Immature natural killer cell (primary cell): ENCODE results near the gene AP3B1. TPM values are rescaled to one million over a fixed set of nuclear protein-coding genes. Genes with fewer than 3 reads are reported as not detected.
A peak's percentile ranks its signal among the peaks of the same experiment; 100 is the strongest.

Experiments used
- DNase-seq, 3 donors: peaks; one replicate each; pipeline ENCODE4 v3.0.0; 2022; ENCODE audit warnings: mixed read lengths in 1 of 3
- H3K27ac Mint-ChIP-seq, 6 donors: one replicate each; pipeline ENCODE4 v1.8.0; 2020; ENCODE audit warnings: mixed read lengths in 6 of 6, mild to moderate bottlenecking in 5 of 6, inconsistent platforms in 4 of 6, moderate library complexity in 3 of 6
- H3K27me3 Mint-ChIP-seq, 3 donors: one replicate each; pipeline ENCODE4 v1.8.0; 2020 to 2021; ENCODE audit warnings: low read depth in 3 of 3, mild to moderate bottlenecking in 3 of 3, mixed read lengths in 3 of 3, moderate library complexity in 3 of 3, inconsistent platforms in 1 of 3
- H3K36me3 Mint-ChIP-seq, 3 donors: one replicate each; pipeline ENCODE4 v1.8.0; 2020; ENCODE audit warnings: mixed read lengths in 3 of 3, inconsistent platforms in 2 of 3, mild to moderate bottlenecking in 2 of 3
- H3K4me1 Mint-ChIP-seq, 2 donors: one replicate each; pipeline ENCODE4 v1.8.0; 2020; ENCODE audit warnings: inconsistent platforms in 2 of 2, mild to moderate bottlenecking in 2 of 2, mixed read lengths in 2 of 2, moderate library complexity in 1 of 2
- H3K4me3 Mint-ChIP-seq, 5 donors: one replicate each; pipeline ENCODE4 v1.8.0; 2020; ENCODE audit warnings: mild to moderate bottlenecking in 5 of 5, mixed read lengths in 5 of 5, inconsistent platforms in 3 of 5, moderate library complexity in 3 of 5
- H3K9me3 Mint-ChIP-seq, 6 donors: one replicate each; pipeline ENCODE4 v1.8.0; 2020; ENCODE audit warnings: mild to moderate bottlenecking in 6 of 6, mixed read lengths in 6 of 6, inconsistent platforms in 4 of 6, moderate library complexity in 3 of 6
- polyA plus RNA-seq, 3 donors: library from polyadenylated mRNA; unstranded; fragments of 300-500 nt; fragmentation: Illumina TruSeq; gene quantifications; one replicate each; pipeline ENCODE4 v1.2.3, GENCODE V29; 2021

Gene AP3B1
- polyA plus RNA-seq, 3 donors from 2014 or later: 11.6 to 31.7 (median 19.2) TPM

DNA sequence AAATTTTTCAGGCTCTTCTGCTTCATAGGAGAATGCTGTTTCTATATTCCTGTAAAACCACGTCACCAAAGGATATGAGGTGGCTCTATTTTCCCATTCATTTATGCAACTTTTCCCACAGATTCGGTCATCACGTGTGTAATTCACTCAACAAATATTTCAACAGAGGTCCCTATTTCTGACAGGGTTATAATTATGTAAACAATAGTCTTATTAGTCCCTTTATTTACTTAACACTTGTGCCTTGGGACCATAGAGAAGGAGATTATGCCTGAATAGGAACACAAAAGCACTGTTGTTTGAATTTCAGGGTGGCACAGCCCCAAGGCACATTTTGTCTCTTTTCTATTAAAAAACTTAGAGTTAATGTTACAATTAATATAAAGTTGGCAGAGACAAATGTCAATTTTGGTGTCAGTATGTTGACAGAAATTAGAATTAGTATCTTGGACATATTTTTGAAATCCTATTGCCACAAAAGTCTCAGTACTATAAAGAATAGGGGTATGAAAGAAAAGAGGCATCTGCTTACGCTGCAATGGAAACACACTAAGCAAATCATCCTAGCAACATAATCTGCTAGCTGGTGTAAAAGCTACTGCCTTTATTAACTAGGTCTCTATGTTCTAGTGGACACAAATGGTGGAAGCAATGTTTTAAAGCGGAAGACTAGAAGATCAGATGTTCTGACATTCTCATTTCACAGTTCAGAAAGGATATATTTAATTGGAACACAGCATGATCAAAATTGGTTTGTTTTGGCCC, 289.3 kb downstream of the AP3B1 start:
- no peak for DNase-seq
- no peaks in the 10 kb centered on the region for H3K4me1 Mint-ChIP-seq
- no peaks in the 10 kb centered on the region for H3K9me3 Mint-ChIP-seq
- H3K27ac Mint-ChIP-seq: no peak overlapping the region
- H3K36me3 Mint-ChIP-seq: peaks cover 8 to 19% (median 16%) of the 10 kb centered on the region in 3 donors
- no peak overlapping the region for H3K4me3 Mint-ChIP-seq
- H3K27me3 Mint-ChIP-seq: no peaks in the 10 kb centered on the region

- Mint-ChIP-seq H3K27me3 (no peaks in the 10 kb centered on the region), H3K36me3 (peaks cover 11 to 21% (median 17%) of the 10 kb centered on the region in 3 donors), H3K27ac (no peak overlapping the region), H3K4me1 (no peaks in the 10 kb centered on the region), H3K4me3 (no peak overlapping the region), H3K9me3 (no peaks in the 10 kb centered on the region)
- DNase-seq: no peak
Measured at GRCh38 chr5:78004559-78004958, 289.9 kb downstream of the AP3B1 start.

DNA sequence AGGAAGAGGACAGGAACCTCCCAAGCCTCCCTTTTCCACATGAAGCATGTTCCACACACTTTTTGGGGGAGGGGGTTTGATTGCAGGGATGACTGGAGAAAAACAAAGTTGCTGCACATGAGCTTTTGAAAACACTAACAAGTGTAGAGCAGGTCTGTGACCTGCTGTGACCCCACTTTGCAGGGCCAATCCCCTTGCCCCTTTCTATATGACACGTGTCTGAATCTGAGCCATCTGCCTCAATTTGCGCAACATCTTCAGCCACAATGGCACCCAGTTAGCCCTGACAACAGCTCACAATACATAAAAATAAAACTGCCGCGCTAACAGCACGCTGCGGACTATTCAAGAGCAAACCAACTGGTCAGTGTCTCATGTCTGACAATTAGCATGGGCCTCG, 290.6 kb downstream of the AP3B1 start:
- H3K4me3 Mint-ChIP-seq: no peak overlapping the region
- no peaks in the 10 kb centered on the region for H3K4me1 Mint-ChIP-seq
- DNase-seq: no peak
- H3K9me3 Mint-ChIP-seq: no peaks in the 10 kb centered on the region
- H3K27ac Mint-ChIP-seq: no peak overlapping the region
- H3K27me3 Mint-ChIP-seq: no peaks in the 10 kb centered on the region
- peaks cover 17 to 26% (median 24%) of the 10 kb centered on the region in 3 donors for H3K36me3 Mint-ChIP-seq

GRCh38 chr5:78003450-78003849, 291.0 kb downstream of the AP3B1 start:
- no peak overlapping the region for H3K27ac Mint-ChIP-seq
- H3K27me3 Mint-ChIP-seq: no peaks in the 10 kb centered on the region
- H3K9me3 Mint-ChIP-seq: no peaks in the 10 kb centered on the region
- no peak for DNase-seq
- H3K36me3 Mint-ChIP-seq: peaks cover 22 to 26% (median 26%) of the 10 kb centered on the region in 3 donors
- no peaks in the 10 kb centered on the region for H3K4me1 Mint-ChIP-seq
- no peak overlapping the region for H3K4me3 Mint-ChIP-seq

DNA sequence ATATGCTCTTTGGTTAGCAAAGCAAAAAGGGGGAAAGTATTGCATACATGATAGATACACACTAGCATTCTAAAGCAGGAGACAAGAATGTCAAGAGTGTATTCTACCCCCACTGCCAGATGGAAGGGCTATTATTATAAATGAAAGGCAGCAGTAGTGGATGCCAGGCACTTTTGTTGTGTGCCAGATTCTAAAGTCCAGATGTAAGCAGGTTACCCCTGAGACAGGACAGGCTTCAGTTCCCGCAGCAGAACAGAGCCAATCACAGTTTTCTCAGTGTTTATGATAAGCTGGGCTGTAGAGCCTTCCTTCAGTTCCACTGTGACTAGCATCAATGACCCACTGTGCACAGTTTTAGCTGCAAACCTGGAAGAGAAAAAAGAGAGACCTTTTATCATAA, 291.8 kb downstream of the AP3B1 start:
- no peaks in the 10 kb centered on the region for H3K4me1 Mint-ChIP-seq
- H3K36me3 Mint-ChIP-seq: peaks cover 22 to 26% (median 26%) of the 10 kb centered on the region in 3 donors
- no peaks in the 10 kb centered on the region for H3K27me3 Mint-ChIP-seq
- H3K4me3 Mint-ChIP-seq: no peak overlapping the region
- no peaks in the 10 kb centered on the region for H3K9me3 Mint-ChIP-seq
- no peak overlapping the region for H3K27ac Mint-ChIP-seq
- no peak for DNase-seq

- H3K9me3 Mint-ChIP-seq: no peaks in the 10 kb centered on the region
- H3K4me1 Mint-ChIP-seq: no peaks in the 10 kb centered on the region
- H3K27ac Mint-ChIP-seq: no peak overlapping the region
- H3K4me3 Mint-ChIP-seq: no peak overlapping the region
- H3K36me3 Mint-ChIP-seq: peaks cover 22 to 36% (median 31%) of the 10 kb centered on the region in 3 donors
- H3K27me3 Mint-ChIP-seq: peaks cover 0 to 1% (median 0%) of the 10 kb centered on the region in 3 donors
- DNase-seq: no peak
Measured at GRCh38 chr5:78001197-78001596, 293.3 kb downstream of the AP3B1 start.

- peaks cover 0 to 1% (median 0%) of the 10 kb centered on the region in 3 donors for H3K27me3 Mint-ChIP-seq
- peaks cover 25 to 36% (median 31%) of the 10 kb centered on the region in 3 donors for H3K36me3 Mint-ChIP-seq
- H3K27ac Mint-ChIP-seq: no peak overlapping the region
- DNase-seq: no peak
- H3K9me3 Mint-ChIP-seq: no peaks in the 10 kb centered on the region
- H3K4me1 Mint-ChIP-seq: no peaks in the 10 kb centered on the region
- no peak overlapping the region for H3K4me3 Mint-ChIP-seq
Measured at GRCh38 chr5:78000191-78000590, 294.3 kb downstream of the AP3B1 start.

GRCh38 chr5:77999399-77999798, 295.1 kb downstream of the AP3B1 start:
- H3K27ac Mint-ChIP-seq: peak overlapping the region in 1 of 6 donors; percentile 12
- no peaks in the 10 kb centered on the region for H3K4me1 Mint-ChIP-seq
- no peak for DNase-seq
- H3K36me3 Mint-ChIP-seq: peaks cover 28 to 36% (median 31%) of the 10 kb centered on the region in 3 donors
- H3K27me3 Mint-ChIP-seq: peaks cover 0 to 1% (median 0%) of the 10 kb centered on the region in 3 donors
- H3K9me3 Mint-ChIP-seq: no peaks in the 10 kb centered on the region
- H3K4me3 Mint-ChIP-seq: no peak overlapping the region

GRCh38 chr5:77996943-77997342, 297.6 kb downstream of the AP3B1 start:
- peaks cover 0 to 1% (median 0%) of the 10 kb centered on the region in 3 donors for H3K27me3 Mint-ChIP-seq
- H3K4me1 Mint-ChIP-seq: no peaks in the 10 kb centered on the region
- H3K4me3 Mint-ChIP-seq: no peak overlapping the region
- peak overlapping the region in 1 of 6 donors; percentile 8 for H3K27ac Mint-ChIP-seq
- H3K9me3 Mint-ChIP-seq: no peaks in the 10 kb centered on the region
- H3K36me3 Mint-ChIP-seq: peaks cover 28 to 32% (median 28%) of the 10 kb centered on the region in 3 donors
- DNase-seq: no peak

DNA sequence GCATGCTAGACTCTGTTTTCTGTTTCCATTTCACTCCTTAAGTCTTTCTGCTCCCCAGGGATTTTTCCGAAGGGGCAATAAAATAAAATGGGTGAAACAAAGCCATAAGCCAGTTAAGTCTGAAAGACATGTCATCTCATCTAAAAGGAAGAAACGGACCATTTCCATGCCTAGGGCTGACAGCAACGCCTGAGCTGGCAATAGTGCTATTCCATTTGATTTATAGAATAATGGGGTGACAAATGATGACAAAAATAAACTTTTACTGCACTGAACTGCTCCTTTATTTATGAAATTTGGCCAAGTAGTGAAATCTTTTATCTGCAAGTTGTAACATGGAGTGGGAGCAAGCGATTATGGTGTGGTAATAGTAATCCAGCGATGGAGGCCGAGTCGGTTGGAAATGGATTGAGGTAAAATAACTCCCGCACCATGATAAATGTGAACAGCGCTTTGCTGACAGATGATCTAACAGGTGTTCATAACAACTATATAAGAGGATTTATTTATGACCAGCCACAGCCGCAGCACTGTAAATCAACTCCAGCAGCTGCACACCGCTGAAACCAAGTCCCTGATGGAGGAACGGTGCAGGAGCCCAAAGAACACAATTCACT, 298.6 kb downstream of the AP3B1 start:
- H3K27ac Mint-ChIP-seq: no peak overlapping the region
- no peaks in the 10 kb centered on the region for H3K4me1 Mint-ChIP-seq
- no peaks in the 10 kb centered on the region for H3K9me3 Mint-ChIP-seq
- no peak overlapping the region for H3K4me3 Mint-ChIP-seq
- peaks cover 22 to 24% (median 23%) of the 10 kb centered on the region in 3 donors for H3K36me3 Mint-ChIP-seq
- no peak for DNase-seq
- H3K27me3 Mint-ChIP-seq: peaks cover 0 to 1% (median 0%) of the 10 kb centered on the region in 3 donors

DNA sequence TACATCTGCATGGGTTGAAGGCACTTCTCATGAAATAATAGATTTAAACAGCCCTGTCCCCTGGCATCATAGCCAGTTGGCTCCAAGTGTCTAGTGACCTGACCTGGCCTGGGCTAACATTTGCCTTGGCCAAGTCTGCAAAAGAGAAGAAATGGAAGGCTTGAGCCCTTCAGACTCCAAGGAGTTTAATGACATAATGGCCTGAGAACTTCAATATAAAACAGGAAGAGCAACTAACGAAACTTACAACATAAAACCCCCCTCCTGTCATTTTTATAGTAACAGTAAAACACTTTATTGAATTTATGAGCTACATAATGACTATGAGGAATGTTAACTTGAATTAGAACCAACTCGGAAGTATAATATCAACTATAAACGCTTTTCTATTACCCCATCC, 299.6 kb downstream of the AP3B1 start:
- Mint-ChIP-seq H3K27ac (no peak overlapping the region), H3K27me3 (peaks cover 0 to 1% (median 0%) of the 10 kb centered on the region in 3 donors), H3K36me3 (peaks cover 18 to 20% (median 18%) of the 10 kb centered on the region in 3 donors), H3K9me3 (no peaks in the 10 kb centered on the region), H3K4me1 (no peaks in the 10 kb centered on the region), H3K4me3 (no peak overlapping the region)
- no peak for DNase-seq

DNA sequence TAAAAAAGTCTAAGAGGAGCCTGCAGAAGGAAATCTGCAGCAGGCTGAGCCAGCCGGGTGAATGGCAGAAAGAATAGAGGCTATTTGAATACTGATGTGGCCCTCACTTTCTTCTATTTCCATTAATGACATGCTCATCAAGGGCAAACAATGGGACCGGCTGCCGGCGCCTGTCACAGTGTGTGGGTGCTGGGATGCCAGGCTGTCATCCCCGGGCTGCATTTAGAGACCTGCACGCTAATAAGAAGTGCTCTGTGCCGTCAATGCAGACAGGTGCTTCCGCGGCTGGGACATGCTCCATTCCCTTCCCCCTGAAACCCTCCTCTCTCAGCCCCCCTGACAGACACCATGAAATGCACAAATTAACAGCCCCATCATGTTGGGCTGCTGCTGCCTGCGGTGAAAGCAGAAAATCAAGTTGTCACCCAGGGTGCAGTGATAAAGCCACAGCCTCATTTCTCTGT, 300.6 kb downstream of the AP3B1 start:
- no peak for DNase-seq
- H3K27ac Mint-ChIP-seq: no peak overlapping the region
- H3K9me3 Mint-ChIP-seq: no peaks in the 10 kb centered on the region
- no peak overlapping the region for H3K4me3 Mint-ChIP-seq
- H3K27me3 Mint-ChIP-seq: peaks cover 0 to 1% (median 0%) of the 10 kb centered on the region in 3 donors
- peaks cover 11 to 18% (median 12%) of the 10 kb centered on the region in 3 donors for H3K36me3 Mint-ChIP-seq
- H3K4me1 Mint-ChIP-seq: no peaks in the 10 kb centered on the region

- Mint-ChIP-seq H3K4me1 (no peaks in the 10 kb centered on the region), H3K4me3 (no peak overlapping the region), H3K36me3 (peaks cover 7 to 21% (median 9%) of the 10 kb centered on the region in 3 donors), H3K27me3 (peaks cover 0 to 1% (median 0%) of the 10 kb centered on the region in 3 donors), H3K27ac (no peak overlapping the region), H3K9me3 (no peaks in the 10 kb centered on the region)
- DNase-seq: no peak
Measured at GRCh38 chr5:77993141-77993854, 301.2 kb downstream of the AP3B1 start.

DNA sequence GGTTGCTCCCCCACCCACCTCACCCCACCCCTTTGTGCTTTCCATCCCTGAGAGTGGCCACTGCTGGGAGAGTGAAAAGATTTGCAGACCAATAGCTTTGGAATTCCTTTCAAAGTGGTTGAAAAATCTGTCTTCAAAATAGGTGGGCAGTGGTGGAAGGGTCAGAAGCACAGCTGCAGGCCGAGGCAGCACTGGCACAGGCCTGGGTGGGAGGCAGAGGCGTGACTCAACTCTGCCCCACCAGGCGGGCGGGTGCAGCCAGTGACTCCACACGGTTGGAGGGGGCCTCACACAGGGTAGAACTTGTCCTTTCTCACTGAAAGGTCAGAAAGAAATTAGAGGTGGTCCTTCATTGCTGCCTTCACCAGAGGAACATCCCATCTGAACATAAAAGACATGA, 303.4 kb downstream of the AP3B1 start:
- H3K4me3 Mint-ChIP-seq: no peak overlapping the region
- no peak for DNase-seq
- H3K4me1 Mint-ChIP-seq: no peaks in the 10 kb centered on the region
- H3K9me3 Mint-ChIP-seq: no peaks in the 10 kb centered on the region
- peaks cover 5 to 12% (median 6%) of the 10 kb centered on the region in 3 donors for H3K36me3 Mint-ChIP-seq
- H3K27me3 Mint-ChIP-seq: peaks cover 0 to 2% (median 2%) of the 10 kb centered on the region in 3 donors
- no peak overlapping the region for H3K27ac Mint-ChIP-seq
